Endothelial cell of umbilical vein (primary cell): ENCODE results near the gene KHNYN. TPM values are rescaled to one million over a fixed set of nuclear protein-coding genes. Genes with fewer than 3 reads are reported as not detected.

Experiments
- BruUV-seq: library from RNA; stranded (reverse); fragments of 400-500 nt; replicated peaks from 2 replicates; lab custom pipeline; 2021; lab: Mats Ljungman, UMichigan
- CTCF ChIA-PET: fragments of 300-600, 350-600 bp; sonication (Branson Sonifier 250); formaldehyde crosslinking; loops from one replicate; lab custom pipeline; 2021; ENCODE audit warnings: antibody characterized with exemption, inconsistent platforms; lab: Charles Lee
- POLR2A ChIA-PET: fragments of 300-600, 350-600 bp; sonication (Branson Sonifier 250); formaldehyde crosslinking; loops from one replicate; lab custom pipeline; 2021; ENCODE audit warnings: antibody characterized with exemption, inconsistent platforms; lab: Charles Lee
- DNase-seq: peaks from one replicate; pipeline ENCODE4 v3.0.0-alpha.2; 2011; ENCODE audit warnings: low read depth, low spot score
- FAIRE-seq: peaks from 2 replicates; lab custom pipeline; 2011; peaks lifted over from hg19 to GRCh38; lab: Jason Lieb, UNC
- H2AFZ ChIP-seq: 2 replicates; pipeline ENCODE4 v1.6.0; 2012; ENCODE audit warnings: low read depth, low read length, control low read depth, inconsistent platforms
- H3K27ac ChIP-seq: 2 replicates; pipeline ENCODE4 v1.5.1; 2011; ENCODE audit warnings: low read depth, mild to moderate bottlenecking, control low read depth, low read length, moderate library complexity; ENCODE audit not compliant: insufficient read depth
- H3K27me3 ChIP-seq, 2 experiments: 2 replicates each; pipeline versions ENCODE4 v1.6.0 to v1.6.1; 2011; ENCODE audit warnings: low read length in 2 of 2, mixed read lengths in 1 of 2; ENCODE audit not compliant: control insufficient read depth in 2 of 2, insufficient read depth in 2 of 2
- H3K36me3 ChIP-seq, 2 experiments: 2 replicates in 1 of 2; 3 replicates in 1 of 2; pipeline ENCODE4 v1.5.1; 2011; ENCODE audit warnings: low read length in 2 of 2, mild to moderate bottlenecking in 1 of 2, moderate library complexity in 1 of 2; ENCODE audit not compliant: control insufficient read depth in 2 of 2, insufficient read depth in 2 of 2; ENCODE audit errors: extremely low read depth in 1 of 2
- H3K4me1 ChIP-seq: 3 replicates; pipeline ENCODE4 v1.5.1; 2011; ENCODE audit warnings: mild to moderate bottlenecking, low read length; ENCODE audit not compliant: control insufficient read depth, insufficient read depth; ENCODE audit errors: extremely low read depth
- H3K4me2 ChIP-seq: 2 replicates; pipeline ENCODE4 v1.6.1; 2011; ENCODE audit warnings: low read length, control low read depth, mixed read lengths; ENCODE audit not compliant: insufficient read depth
- H3K4me3 ChIP-seq, 3 experiments: fragments of 200-600 bp in 1 of 3; sonication (generic), shearing (Covaris generic) in 1 of 3; replicated peaks in 1 of 3; 2 replicates each; pipeline ENCODE4 v1.5.1; 2011 to 2016; ENCODE audit warnings: control low read depth in 3 of 3, low read length in 3 of 3, mild to moderate bottlenecking in 2 of 3, inconsistent platforms in 1 of 3, low read depth in 1 of 3, moderate library complexity in 1 of 3; ENCODE audit not compliant: insufficient read depth in 1 of 3
- H3K79me2 ChIP-seq: 2 replicates; pipeline ENCODE4 v1.6.0; 2012; ENCODE audit warnings: low read length, inconsistent platforms; ENCODE audit not compliant: control insufficient read depth, insufficient read depth
- H3K9ac ChIP-seq: replicated peaks from 2 replicates; pipeline ENCODE3; 2011; ENCODE audit warnings: low read length, control low read depth; ENCODE audit not compliant: insufficient read depth; ENCODE audit errors: extremely low read depth
- H3K9me1 ChIP-seq: replicated peaks from 3 replicates; pipeline ENCODE4 v1.6.0; 2011; ENCODE audit warnings: mild to moderate bottlenecking, low read length; ENCODE audit not compliant: control insufficient read depth, insufficient read depth; ENCODE audit errors: extremely low read depth
- H3K9me3 ChIP-seq: replicated peaks from 2 replicates; pipeline ENCODE4 v1.5.1; 2012; ENCODE audit warnings: low read length, inconsistent platforms; ENCODE audit not compliant: control insufficient read depth, insufficient read depth
- H4K20me1 ChIP-seq: replicated peaks from 2 replicates; pipeline ENCODE3; 2011; ENCODE audit warnings: mild to moderate bottlenecking, low read length; ENCODE audit not compliant: control insufficient read depth, insufficient read depth; ENCODE audit errors: extremely low read depth
- EZH2 ChIP-seq: IDR thresholded peaks from 2 replicates; pipeline ENCODE4 v1.6.1; 2012; ENCODE audit warnings: borderline replicate concordance, low read depth, mild to moderate bottlenecking, moderate library complexity, low read length, inconsistent platforms; ENCODE audit not compliant: severe bottlenecking
- FOS ChIP-seq: IDR thresholded peaks from 2 replicates; pipeline ENCODE4 v1.6.1; 2011; ENCODE audit warnings: mild to moderate bottlenecking, low read length, moderate library complexity, borderline replicate concordance; ENCODE audit not compliant: insufficient read depth
- GATA2 ChIP-seq: IDR thresholded peaks from 2 replicates; pipeline ENCODE4 v1.7.0; 2011; ENCODE audit warnings: low read depth, mild to moderate bottlenecking, moderate library complexity, mixed read lengths, low read length; ENCODE audit not compliant: insufficient read length, insufficient read depth
- JUN ChIP-seq: IDR thresholded peaks from 2 replicates; pipeline ENCODE4 v1.6.1; 2011; ENCODE audit warnings: borderline replicate concordance, low read depth; ENCODE audit not compliant: insufficient read length, insufficient read depth
- MYC ChIP-seq: IDR thresholded peaks from one replicate; pipeline ENCODE4 v1.6.1; 2011; ENCODE audit warnings: mild to moderate bottlenecking, low read depth, low read length
- POLR2A ChIP-seq: IDR thresholded peaks from 2 replicates; pipeline ENCODE4 v1.6.1; 2012; ENCODE audit warnings: low read depth, mild to moderate bottlenecking, control low read depth, low read length
- POLR2AphosphoS5 ChIP-seq: IDR thresholded peaks from 2 replicates; pipeline ENCODE4 v1.6.1; 2012; ENCODE audit warnings: low read depth, mild to moderate bottlenecking, control low read depth, low read length, moderate library complexity; ENCODE audit not compliant: insufficient read depth
- dilution Hi-C: fragments of 300-500 bp; cut with MboI; formaldehyde crosslinking; loops from one replicate; pipeline ENCODE4 v1.15.0; 2019; ENCODE audit warnings: low sequenced_read_pairs; ENCODE audit not compliant: extremely low pct_ligation_motif_present
- intact Hi-C: fragments of 100-400 bp; cut with micrococcal nuclease; formaldehyde crosslinking; loops from one replicate; pipeline ENCODE4 v1.10.0; 2022
- polyA plus RNA-seq, 4 experiments: library from polyadenylated mRNA; depleted of rRNA in 3 of 4; stranded (reverse) in 3 of 4; unstranded in 1 of 4; fragments of >200 nt; gene quantifications; 2 replicates each; pipeline versions ENCODE4 v1.2.1 to v1.2.3, GENCODE V29; 2011 to 2012; ENCODE audit warnings: missing spikeins in 1 of 4
- total RNA-seq: library from RNA; stranded (reverse); gene quantifications from 2 replicates; pipeline ENCODE4 v1.2.3, GENCODE V29; 2021
- TF ChIP-seq, protein P1 (sequence below): IDR thresholded peaks from 2 replicates; pipeline ENCODE4 v1.6.1; 2011; ENCODE audit not compliant: insufficient read depth, insufficient read length
- TF ChIP-seq, protein P2 (sequence below), 2 donors: IDR thresholded peaks; 1 replicate in 1 of 2; 2 replicates in 1 of 2; pipeline ENCODE4 v1.5.1; 2011; ENCODE audit warnings: low read length in 2 of 2, mild to moderate bottlenecking in 2 of 2, moderate library complexity in 2 of 2, control low read depth in 1 of 2, inconsistent platforms in 1 of 2, low read depth in 1 of 2; ENCODE audit not compliant: insufficient read depth in 1 of 2; ENCODE audit errors: extremely low read depth in 1 of 2

KHNYN gene
- total and polyA plus RNA-seq, 2 donors (not counting 3 experiments of a cell fraction or from before 2014, with no cell fraction given), result 25.4 to 63.3 TPM

DNA sequence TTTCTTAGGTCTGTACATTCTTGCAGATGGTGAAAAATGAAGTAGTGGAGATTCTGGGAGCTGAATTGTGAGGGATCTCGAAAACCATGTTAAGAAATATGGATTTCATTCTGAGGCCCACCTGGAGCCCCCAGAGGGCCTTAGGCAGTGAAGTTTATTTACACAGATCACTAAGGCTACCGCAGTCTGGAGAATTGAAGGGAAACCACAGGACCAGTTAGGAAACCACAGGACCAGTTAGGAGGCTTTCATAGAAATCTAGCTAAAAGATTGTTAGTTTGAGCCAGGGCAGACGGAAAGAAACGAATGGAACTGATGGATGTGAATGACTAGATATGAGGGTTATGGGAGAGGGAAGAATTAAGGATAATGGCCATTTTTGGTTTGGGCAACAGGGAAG is 7.5 kb upstream of the KHNYN start:
- Histone ChIP-seq H3K36me3 (no peaks in the 10 kb centered on the region), H4K20me1 (no peaks in the 10 kb centered on the region), H3K4me2 (no peak overlapping the region), H3K4me1 (peaks cover 56% of the 10 kb centered on the region), H3K9ac (no peak overlapping the region), H3K9me3 (no peaks in the 10 kb centered on the region), H2AFZ (no peak overlapping the region), H3K9me1 (no peaks in the 10 kb centered on the region), H3K79me2 (no peaks in the 10 kb centered on the region), H3K27ac (no peak overlapping the region), H3K27me3 (no peaks in the 10 kb centered on the region), H3K4me3 (no peak overlapping the region)
- dilution Hi-C loops, result no loop called here
- ChIA-PET CTCF (interaction anchor here (1.4 kb wide), 1 partner anchor 56 kb away, joined by 8 read pairs; no protein-coding TSS in a partner anchor), POLR2A (no interaction called here)
- FAIRE-seq (no peak), DNase-seq (no peak)
- BruUV-seq, result no TSS peak
- TF ChIP-seq FOS (no peak), EZH2 (no peak), GATA2 (no peak), JUN (no peak), POLR2AphosphoS5 (no peak), POLR2A (no peak), MYC (no peak)
- TF ChIP-seq, protein P1, sequence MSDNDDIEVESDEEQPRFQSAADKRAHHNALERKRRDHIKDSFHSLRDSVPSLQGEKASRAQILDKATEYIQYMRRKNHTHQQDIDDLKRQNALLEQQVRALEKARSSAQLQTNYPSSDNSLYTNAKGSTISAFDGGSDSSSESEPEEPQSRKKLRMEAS, result no peak
- TF ChIP-seq, protein P2, sequence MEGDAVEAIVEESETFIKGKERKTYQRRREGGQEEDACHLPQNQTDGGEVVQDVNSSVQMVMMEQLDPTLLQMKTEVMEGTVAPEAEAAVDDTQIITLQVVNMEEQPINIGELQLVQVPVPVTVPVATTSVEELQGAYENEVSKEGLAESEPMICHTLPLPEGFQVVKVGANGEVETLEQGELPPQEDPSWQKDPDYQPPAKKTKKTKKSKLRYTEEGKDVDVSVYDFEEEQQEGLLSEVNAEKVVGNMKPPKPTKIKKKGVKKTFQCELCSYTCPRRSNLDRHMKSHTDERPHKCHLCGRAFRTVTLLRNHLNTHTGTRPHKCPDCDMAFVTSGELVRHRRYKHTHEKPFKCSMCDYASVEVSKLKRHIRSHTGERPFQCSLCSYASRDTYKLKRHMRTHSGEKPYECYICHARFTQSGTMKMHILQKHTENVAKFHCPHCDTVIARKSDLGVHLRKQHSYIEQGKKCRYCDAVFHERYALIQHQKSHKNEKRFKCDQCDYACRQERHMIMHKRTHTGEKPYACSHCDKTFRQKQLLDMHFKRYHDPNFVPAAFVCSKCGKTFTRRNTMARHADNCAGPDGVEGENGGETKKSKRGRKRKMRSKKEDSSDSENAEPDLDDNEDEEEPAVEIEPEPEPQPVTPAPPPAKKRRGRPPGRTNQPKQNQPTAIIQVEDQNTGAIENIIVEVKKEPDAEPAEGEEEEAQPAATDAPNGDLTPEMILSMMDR (IDR thresholded peaks at IDR 0.05; ENCODE audit: extremely low read depth in 1 of 2, insufficient read depth in 1 of 2, low read depth in 1 of 2, low read length in 2 of 2), result no peak
- intact Hi-C loops, result no loop called here
